B cell (primary cell): ENCODE measurements around the gene ITPRIP. TPM values are rescaled to one million over a fixed set of nuclear protein-coding genes. Genes with fewer than 3 reads are reported as not detected.

ENCODE experiments used
- ATAC-seq: fragments of 200-7000 bp; cut with Tn5 transposase; one replicate; pipeline ENCODE4 v1.10.0; 2021; ENCODE audit warnings: low read depth, mild to moderate bottlenecking, moderate number of reproducible peaks, moderate library complexity
- CTCF ChIA-PET: fragments of 350-600 bp; sonication (Branson Sonifier 250); formaldehyde crosslinking; loops from one replicate; lab custom pipeline; 2021; ENCODE audit warnings: antibody characterized with exemption, inconsistent platforms; lab: Charles Lee
- POLR2A ChIA-PET: fragments of 350-600 bp; sonication (Branson Sonifier 250); formaldehyde crosslinking; loops from one replicate; lab custom pipeline; 2021; ENCODE audit warnings: antibody characterized with exemption; lab: Charles Lee
- DNase-seq: peaks from one replicate; pipeline ENCODE4 v3.0.0; 2013
- H2AFZ ChIP-seq: 2 replicates; pipeline ENCODE4 v1.6.1; 2012; ENCODE audit warnings: mild to moderate bottlenecking, low read depth, low read length; ENCODE audit not compliant: insufficient read depth, poor library complexity, severe bottlenecking
- H3K27ac ChIP-seq, 2 donors: 1 replicate in 1 of 2; 2 replicates in 1 of 2; pipeline ENCODE4 v1.5.1; 2012 to 2013; ENCODE audit warnings: low read length in 2 of 2, mild to moderate bottlenecking in 2 of 2, moderate library complexity in 1 of 2
- H3K27me3 ChIP-seq, 4 experiments: fragments of 200-600 bp in 1 of 4; sonication (generic) in 1 of 4; replicated peaks in 1 of 4; 1 replicate in 2 of 4; 2 replicates in 2 of 4; pipeline versions ENCODE4 v1.6.1 to v1.7.0; 2013 to 2016; ENCODE audit warnings: low read length in 3 of 4, mild to moderate bottlenecking in 2 of 4, mixed read lengths in 1 of 4, moderate library complexity in 1 of 4; ENCODE audit not compliant: insufficient read depth in 4 of 4, control insufficient read depth in 3 of 4; ENCODE audit errors: control extremely low read depth in 1 of 4
- H3K36me3 ChIP-seq, 2 experiments: replicated peaks in 1 of 2; 1 replicate in 1 of 2; 2 replicates in 1 of 2; pipeline versions ENCODE4 v1.6.1 to v1.7.1; 2013; ENCODE audit warnings: low read length in 1 of 2; ENCODE audit not compliant: insufficient read depth in 2 of 2, control insufficient read depth in 1 of 2; ENCODE audit errors: control extremely low read depth in 1 of 2, extremely low read depth in 1 of 2
- H3K4me1 ChIP-seq, 2 donors: fragments of 200-600 bp in 1 of 2; sonication (generic) in 1 of 2; 1 replicate in 1 of 2; 2 replicates in 1 of 2; pipeline versions ENCODE4 v1.5.1 to v1.6.1; 2013 to 2017; ENCODE audit warnings: low read length in 2 of 2; ENCODE audit not compliant: control insufficient read depth in 2 of 2, insufficient read depth in 2 of 2
- H3K4me2 ChIP-seq: replicated peaks from 2 replicates; pipeline ENCODE3; 2012; ENCODE audit warnings: mild to moderate bottlenecking, low read depth, low read length; ENCODE audit not compliant: poor library complexity, severe bottlenecking
- H3K4me3 ChIP-seq, 5 experiments: fragments of 200-600 bp in 1 of 5; sonication (generic) in 1 of 5; 1 replicate in 3 of 5; 2 replicates in 2 of 5; pipeline versions ENCODE4 v1.5.1 to v1.7.0; 2011 to 2016; ENCODE audit warnings: low read length in 4 of 5, mild to moderate bottlenecking in 4 of 5, low read depth in 2 of 5, control low read depth in 1 of 5, moderate library complexity in 1 of 5; ENCODE audit not compliant: insufficient read depth in 1 of 5; ENCODE audit errors: control extremely low read depth in 1 of 5, extremely low read depth in 1 of 5
- H3K79me2 ChIP-seq: fragments of 200-600 bp; sonication (generic); one replicate; pipeline ENCODE4 v1.6.0; 2016; ENCODE audit warnings: low read length; ENCODE audit not compliant: control insufficient read depth, insufficient read depth
- H3K9ac ChIP-seq: fragments of 200-600 bp; sonication (generic); 2 replicates; pipeline ENCODE4 v1.6.1; 2017; ENCODE audit warnings: mild to moderate bottlenecking, low read length, moderate library complexity
- H3K9me3 ChIP-seq, 3 donors: one replicate each; pipeline versions ENCODE4 v1.6.1 to v1.7.1; 2013; ENCODE audit warnings: low read length in 2 of 3; ENCODE audit not compliant: control insufficient read depth in 2 of 3, insufficient read depth in 1 of 3; ENCODE audit errors: control extremely low read depth in 1 of 3
- H4K20me1 ChIP-seq: 2 replicates; pipeline ENCODE4 v1.6.0; 2012; ENCODE audit warnings: mild to moderate bottlenecking, low read length; ENCODE audit not compliant: insufficient read depth, control insufficient read depth, poor library complexity, severe bottlenecking
- H3K27ac Mint-ChIP-seq: one replicate; pipeline ENCODE4 v1.8.0; 2021; ENCODE audit warnings: mixed read lengths
- H3K27me3 Mint-ChIP-seq: one replicate; pipeline ENCODE4 v1.8.0; 2021; ENCODE audit warnings: mixed read lengths
- H3K4me1 Mint-ChIP-seq: one replicate; pipeline ENCODE4 v1.8.0; 2021; ENCODE audit warnings: mixed read lengths
- H3K4me3 Mint-ChIP-seq: one replicate; pipeline ENCODE4 v1.8.0; 2021; ENCODE audit warnings: mixed read lengths
- H3K9me3 Mint-ChIP-seq: one replicate; pipeline ENCODE4 v1.8.0; 2022; ENCODE audit warnings: mixed read lengths; ENCODE audit not compliant: insufficient read depth
- CTCF ChIP-seq: fragments of 200-600 bp; IDR thresholded peaks from one replicate; pipeline ENCODE4 v1.8.0; 2022; ENCODE audit warnings: antibody characterized with exemption, mild to moderate bottlenecking
- EZH2 ChIP-seq: IDR thresholded peaks from 2 replicates; pipeline ENCODE4 v1.6.1; 2012; ENCODE audit warnings: borderline replicate concordance, low read depth, mild to moderate bottlenecking, moderate library complexity, low read length; ENCODE audit not compliant: insufficient read depth, poor library complexity, severe bottlenecking
- WGBS: methylation state at CpG from one replicate; pipeline ENCODE4 v1.1.5; 2013; ENCODE audit warnings: missing lambda C conversion rate; ENCODE audit not compliant: insufficient coverage; 5-methylcytosine and 5-hydroxymethylcytosine counted together
- intact Hi-C: fragments of 100-400 bp; cut with micrococcal nuclease; formaldehyde crosslinking; loops from one replicate; pipeline ENCODE4 v1.10.0; 2022
- polyA plus RNA-seq: library from polyadenylated mRNA; depleted of rRNA; stranded (reverse); fragments of >200 nt; gene quantifications from 2 replicates; pipeline ENCODE4 v1.2.3, GENCODE V29; 2012
- total RNA-seq, 2 donors: library from RNA; stranded (reverse); fragments of 120-200 nt in 1 of 2; gene quantifications; 1 replicate in 1 of 2; 2 replicates in 1 of 2; pipeline versions ENCODE4 v1.2.3 to v1.2.4, GENCODE V29; 2013 to 2022

Gene ITPRIP
- total and polyA plus RNA-seq, 2 donors (not counting 1 experiment from before 2014, with no cell fraction given): 22.5 to 28.5 TPM

DNA sequence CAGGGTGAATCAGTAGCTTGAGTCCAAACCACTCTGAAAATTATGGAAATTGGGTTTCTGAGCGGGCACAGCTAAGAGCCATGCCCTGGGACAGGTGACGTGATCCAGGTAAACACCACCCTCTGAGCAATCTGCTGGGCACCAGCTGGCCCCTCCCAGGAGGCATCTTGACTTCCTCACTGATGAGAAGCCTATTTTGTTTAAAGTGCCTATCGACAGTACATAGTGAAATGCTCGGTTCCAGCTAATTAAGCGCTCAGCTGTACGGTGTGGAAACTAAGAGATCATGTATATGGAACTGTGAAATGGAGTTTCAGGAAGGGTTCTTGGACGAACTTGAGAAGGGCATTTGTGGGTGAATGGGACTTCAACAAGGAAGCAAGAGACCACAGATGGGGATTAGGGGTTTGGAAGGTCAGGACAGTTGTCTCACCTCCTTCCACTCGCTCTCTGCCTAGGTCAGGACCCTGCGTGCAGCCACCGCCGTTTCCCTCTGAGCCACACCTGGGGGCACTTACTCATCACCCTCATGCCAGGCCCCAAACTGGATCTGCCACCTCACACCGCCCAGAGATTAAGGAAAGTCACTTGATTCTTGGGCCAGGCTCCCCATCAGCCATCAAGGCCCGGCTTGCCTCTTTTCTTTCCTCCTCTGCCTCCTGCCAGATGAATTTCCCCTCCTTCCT lies 3.2 kb downstream of the ITPRIP start:
- peaks cover 54 to 76% of the 10 kb centered on the region in 2 donors for H3K4me1 ChIP-seq
- H3K4me2 ChIP-seq: peak overlapping the region; percentile 91
- DNase-seq: no peak
- ChIA-PET CTCF (interaction anchor here (0.7 to 7.1 kb wide), 7 partner anchors 12 to 60 kb away, joined by 3 to 111 read pairs (median 5); partner anchors contain the start of gene CFAP58), POLR2A (interaction anchor here (0.7 kb wide), 1 partner anchor 60 kb away, joined by 3 read pairs; no protein-coding TSS in a partner anchor)
- TF ChIP-seq EZH2 (no peak), CTCF (no peak)
- no peak overlapping the region for H2AFZ ChIP-seq
- Mint-ChIP-seq H3K27me3 (no peaks in the 10 kb centered on the region), H3K9me3 (no peaks in the 10 kb centered on the region), H3K4me3 (peak overlapping the region; percentile 74), H3K4me1 (peaks cover 82% of the 10 kb centered on the region), H3K27ac (peak overlapping the region; percentile 84)
- H3K27ac ChIP-seq: peak overlapping the region; percentile 0 to 15
- no peak overlapping the region for H3K9ac ChIP-seq
- WGBS: 56% methylated on average over 11 of the region's 13 CpGs
- H3K27me3 ChIP-seq: no peaks in the 10 kb centered on the region
- intact Hi-C loops: loop anchor here (5.0 kb wide), 3 partner anchors 213 to 418 kb away; partner anchors contain the start of genes SFR1, SLK and STN1
- peaks cover 0 to 9% of the 10 kb centered on the region in 2 experiments for H3K36me3 ChIP-seq
- no peaks in the 10 kb centered on the region for H3K9me3 ChIP-seq
- H3K79me2 ChIP-seq: peaks cover 88% of the 10 kb centered on the region
- peak overlapping the region in 1 of 5 experiments; percentile 26 for H3K4me3 ChIP-seq
- no peak for ATAC-seq
- H4K20me1 ChIP-seq: peaks cover 73% of the 10 kb centered on the region

DNA sequence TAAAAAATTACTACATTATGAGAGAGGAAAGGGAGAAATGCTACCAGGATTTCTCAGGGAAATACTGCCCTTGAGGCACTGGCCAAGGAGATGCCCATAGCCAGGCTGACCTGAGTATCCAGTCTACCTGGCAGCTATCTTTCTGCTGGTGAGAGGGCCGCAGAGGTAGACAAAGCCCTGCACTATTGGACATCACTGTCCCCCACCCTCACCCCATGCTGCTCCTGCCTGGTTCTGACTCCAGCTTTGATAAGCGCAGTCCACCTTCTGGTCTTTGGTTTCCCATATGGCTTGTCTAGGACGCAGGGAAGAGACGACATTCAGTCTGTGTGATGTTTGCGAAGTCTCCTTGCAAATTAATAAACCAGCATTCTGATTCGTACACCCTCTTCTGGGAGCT lies 3.7 kb downstream of the ITPRIP start:
- Histone ChIP-seq H3K27ac (no peak overlapping the region), H3K4me2 (peak overlapping the region; percentile 91), H3K9ac (no peak overlapping the region), H3K27me3 (no peaks in the 10 kb centered on the region), H3K4me3 (no peak overlapping the region), H3K36me3 (peaks cover 0 to 9% of the 10 kb centered on the region in 2 experiments), H3K79me2 (peaks cover 94% of the 10 kb centered on the region), H2AFZ (no peak overlapping the region), H4K20me1 (peaks cover 79% of the 10 kb centered on the region), H3K9me3 (no peaks in the 10 kb centered on the region), H3K4me1 (peaks cover 57 to 76% of the 10 kb centered on the region in 2 donors)
- WGBS: 100% methylated on average over 6 of the region's 6 CpGs
- Mint-ChIP-seq H3K27me3 (no peaks in the 10 kb centered on the region), H3K27ac (peak overlapping the region; percentile 84), H3K9me3 (no peaks in the 10 kb centered on the region), H3K4me1 (peaks cover 83% of the 10 kb centered on the region), H3K4me3 (peak overlapping the region; percentile 74)
- TF ChIP-seq CTCF (no peak), EZH2 (no peak)
- ChIA-PET POLR2A (no interaction called here), CTCF (interaction anchor here (1.2 to 7.1 kb wide), 5 partner anchors 12 to 28 kb away, joined by 3 to 111 read pairs (median 6); partner anchors contain the start of gene CFAP58)
- DNase-seq: no peak
- no peak for ATAC-seq
- intact Hi-C loops: no loop called here
